ENCODE results near the gene DTX1.

DTX1 gene

DNA sequence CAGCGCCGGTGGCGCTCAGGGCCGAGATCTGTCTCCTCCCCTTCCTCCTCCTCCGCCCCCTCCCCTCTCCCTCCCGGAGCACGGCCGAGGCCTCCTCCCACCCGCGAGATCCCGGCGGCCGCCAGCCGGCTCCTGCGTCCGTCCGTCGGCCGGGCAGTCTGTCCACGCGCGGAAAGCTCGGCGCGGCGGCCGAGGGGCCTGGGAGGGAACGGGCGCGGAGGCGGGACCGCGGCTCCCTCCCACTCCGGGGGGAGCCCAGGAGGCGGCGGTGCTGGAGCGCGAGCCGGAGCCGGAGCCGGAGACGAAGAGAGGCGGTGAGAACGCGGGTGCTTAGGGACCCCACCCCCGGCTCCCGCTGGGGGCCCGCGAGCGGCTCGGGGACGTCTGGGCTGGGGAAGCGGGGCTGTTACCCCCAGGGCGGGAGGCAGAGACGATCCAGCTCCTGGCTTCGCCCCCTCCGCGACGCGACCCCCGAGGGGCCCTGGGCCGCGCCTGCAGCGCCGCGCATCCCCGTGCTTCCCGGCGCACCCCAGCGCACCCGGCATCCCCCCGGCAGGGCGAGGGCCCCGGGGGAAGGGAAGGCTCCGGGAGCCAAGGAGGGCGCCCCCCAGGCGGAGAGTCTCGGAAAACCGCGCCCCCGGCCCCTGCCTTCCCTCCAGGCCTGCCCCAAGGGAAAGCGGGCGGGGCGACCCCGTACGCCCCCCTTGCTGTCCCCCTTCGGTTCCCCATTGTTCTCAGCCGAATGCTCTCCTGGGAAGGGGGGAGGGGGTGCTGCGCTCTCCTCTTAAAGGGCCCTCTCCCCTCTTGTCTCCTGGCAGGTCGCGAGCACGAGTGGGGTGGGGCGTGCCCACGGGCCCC, at the start of gene DTX1:
TSS of gene DTX1 (plus strand) at position 100 of the 858 bp plus-strand sequence. CDS start 1,463 bp downstream, outside the sequence.
- DNase-seq, result no peak

- DNase-seq, result no peak
These were observed 49.4 kb upstream of the DTX1 start for GRCh38 chr12:113007166-113007565.

- no peak for DNase-seq
These were observed 45.8 kb upstream of the DTX1 start for GRCh38 chr12:113010701-113011100.

GRCh38 chr12:113014565-113014964, 42.0 kb upstream of the DTX1 start:
- no peak for DNase-seq

DNA sequence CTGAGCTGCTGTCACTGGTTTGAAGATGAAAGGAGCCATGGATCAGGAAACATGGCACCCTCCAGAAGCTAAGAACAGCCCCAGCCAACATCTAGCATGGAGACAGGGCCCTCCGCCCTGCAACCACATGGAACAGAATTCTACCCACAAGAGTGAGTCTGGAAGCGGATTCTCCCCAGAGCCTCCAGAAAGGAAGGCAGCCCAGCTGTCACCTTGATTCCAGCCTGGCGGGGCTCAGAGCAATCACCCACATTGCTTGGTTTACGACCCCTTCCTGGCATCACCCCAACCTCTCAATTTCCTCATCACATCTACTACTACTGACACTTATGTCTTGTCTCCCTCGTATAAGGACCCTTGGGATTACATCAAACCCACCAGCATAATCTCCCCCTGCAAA, 39.7 kb upstream of the DTX1 start:
- no peak for DNase-seq

GRCh38 chr12:113019025-113019424, 37.5 kb upstream of the DTX1 start:
- DNase-seq, result no peak

- DNase-seq, result no peak
These were observed 35.0 kb upstream of the DTX1 start for GRCh38 chr12:113021500-113021899.

- DNase-seq, result no peak
These were observed 33.8 kb upstream of the DTX1 start for GRCh38 chr12:113022563-113023297.

GRCh38 chr12:113027726-113028125, 28.8 kb upstream of the DTX1 start:
- no peak for DNase-seq

DNA sequence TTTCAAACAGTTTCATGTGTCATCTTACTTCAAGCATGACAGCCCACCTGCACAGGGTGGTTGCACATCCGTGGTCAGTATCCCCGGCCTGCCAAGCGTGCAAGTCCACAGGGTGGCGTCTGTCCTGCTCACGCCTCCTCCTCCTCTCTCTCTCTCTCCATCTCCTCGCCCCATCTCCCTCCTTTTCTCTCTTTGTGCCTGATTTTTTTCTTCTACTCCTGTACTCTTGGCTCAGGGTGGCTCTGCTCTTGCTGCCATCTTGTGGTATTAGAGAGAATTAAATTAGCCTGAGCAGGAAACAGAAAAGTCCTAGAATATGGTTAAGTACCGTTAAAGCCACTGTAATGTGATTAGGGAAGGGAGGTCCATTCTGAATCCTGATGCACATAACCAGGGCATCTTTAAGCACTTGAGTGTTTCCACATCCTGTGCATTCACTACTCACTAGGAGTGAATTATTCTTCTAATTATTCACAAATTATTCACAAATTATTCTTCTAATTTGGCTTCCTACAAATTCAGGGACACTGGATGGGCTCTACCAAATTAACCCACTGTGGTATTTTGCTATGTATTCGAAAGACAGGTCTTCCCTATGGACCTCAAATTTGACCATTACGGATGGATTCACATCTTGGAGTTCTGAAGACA, 25.5 kb upstream of the DTX1 start:
- DNase-seq, result no peak

DNA sequence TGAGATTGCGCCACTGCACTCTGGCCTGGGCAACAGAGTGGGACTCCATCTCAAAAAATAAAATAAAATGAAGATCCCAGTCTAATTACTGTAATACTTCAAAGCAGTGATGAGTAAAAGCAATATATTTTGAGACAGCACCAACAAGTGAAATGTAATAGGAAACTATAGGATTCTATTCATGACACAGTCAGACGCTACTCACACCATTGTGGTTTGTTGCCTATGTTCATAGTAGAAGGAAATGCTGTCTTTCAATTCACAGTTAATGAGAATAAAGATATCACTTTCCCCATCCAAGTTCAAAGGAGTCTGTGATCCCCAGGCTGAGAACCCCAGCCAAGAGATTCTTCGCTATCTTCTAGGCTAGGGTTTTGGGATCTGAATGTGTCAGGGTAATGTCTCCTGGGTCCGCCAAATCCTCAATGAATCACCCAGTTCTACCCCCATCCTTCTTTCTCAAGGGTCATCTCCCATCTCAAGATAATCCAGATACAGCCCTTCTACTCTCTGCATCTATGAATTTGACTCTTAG, 16.6 kb upstream of the DTX1 start:
- no peak for DNase-seq

DNA sequence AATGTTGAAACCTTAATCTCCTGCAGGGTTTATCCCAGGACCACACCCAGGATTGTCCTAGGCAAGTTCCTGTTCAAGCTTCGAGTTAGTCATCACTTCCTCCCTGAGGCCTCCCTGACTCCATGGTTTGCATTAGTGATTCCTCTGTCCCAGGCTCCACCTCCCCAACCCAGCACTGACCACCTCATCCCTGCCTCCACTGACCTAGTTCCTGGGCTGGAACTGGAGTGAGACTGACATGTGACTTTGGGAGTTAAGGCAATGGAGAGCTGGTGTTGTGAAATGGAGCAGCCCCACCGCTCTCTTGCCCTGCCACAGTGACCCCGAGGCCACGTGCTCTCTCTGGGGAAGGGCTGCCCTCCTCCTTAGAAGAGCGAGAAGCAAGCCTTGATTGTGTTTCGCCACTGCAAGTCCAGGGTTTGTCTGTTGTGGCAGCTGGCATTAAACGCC, 15.8 kb upstream of the DTX1 start:
- DNase-seq, result no peak

GRCh38 chr12:113041560-113041959, 15.0 kb upstream of the DTX1 start:
- no peak for DNase-seq

DNA sequence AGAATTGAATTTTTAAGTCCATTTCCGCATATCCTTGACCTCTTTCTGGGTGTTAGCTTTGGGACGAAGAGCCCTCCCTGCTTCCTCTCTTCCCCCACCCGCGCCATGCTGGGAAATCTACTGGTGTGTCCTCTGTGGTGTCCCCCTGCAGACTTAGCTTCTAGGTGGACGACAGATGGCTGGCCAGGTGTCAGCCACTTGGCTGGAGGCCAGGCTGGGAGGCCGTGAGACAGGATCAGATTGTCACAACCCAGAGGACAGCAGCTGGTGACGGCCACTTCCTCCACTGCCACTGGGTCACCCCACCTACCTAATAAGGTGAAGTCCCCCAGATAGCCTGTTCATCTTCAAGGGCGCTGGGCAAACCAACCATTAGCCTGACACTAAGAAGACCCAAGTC, 13.3 kb upstream of the DTX1 start:
- DNase-seq, result no peak

DNA sequence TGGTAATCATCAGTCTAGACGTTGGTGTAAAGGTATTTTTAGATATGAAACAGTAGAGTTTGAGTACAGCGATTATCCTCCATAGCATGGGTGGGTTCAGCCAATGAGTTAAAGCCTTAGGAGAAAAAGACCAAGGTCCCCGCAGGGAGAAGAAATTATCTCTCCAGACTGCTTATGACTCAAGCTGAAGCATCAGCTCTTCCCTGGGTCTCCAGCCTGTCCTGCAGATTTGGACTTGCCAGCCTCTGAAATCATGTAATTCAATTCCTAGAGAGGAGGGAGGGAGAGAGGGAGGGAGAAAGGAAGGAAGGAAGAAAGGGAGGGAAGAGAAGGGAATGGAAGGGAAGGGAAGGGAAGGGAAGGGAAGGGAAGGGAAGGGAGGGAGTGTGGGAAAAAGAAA, 12.0 kb upstream of the DTX1 start:
- no peak for DNase-seq

DNA sequence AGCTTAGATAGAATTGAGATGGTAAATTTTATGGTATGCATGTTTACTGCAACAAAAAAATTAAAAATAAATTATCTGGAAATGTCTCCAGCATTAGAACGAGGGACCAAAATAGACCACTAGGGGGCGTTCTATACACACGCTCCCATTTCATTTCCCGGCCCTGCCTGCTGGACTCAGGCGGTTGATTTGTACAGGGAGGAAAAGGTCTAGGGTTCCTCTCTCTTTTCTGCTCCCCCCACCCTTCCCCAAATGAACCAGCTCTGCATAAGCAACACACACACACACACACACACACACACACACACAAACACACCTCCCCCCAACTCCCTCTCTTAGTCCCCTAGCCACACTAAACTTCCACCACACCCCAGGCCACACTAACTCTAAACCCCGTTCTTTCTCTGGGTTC, 7.8 kb upstream of the DTX1 start:
- no peak for DNase-seq

DNA sequence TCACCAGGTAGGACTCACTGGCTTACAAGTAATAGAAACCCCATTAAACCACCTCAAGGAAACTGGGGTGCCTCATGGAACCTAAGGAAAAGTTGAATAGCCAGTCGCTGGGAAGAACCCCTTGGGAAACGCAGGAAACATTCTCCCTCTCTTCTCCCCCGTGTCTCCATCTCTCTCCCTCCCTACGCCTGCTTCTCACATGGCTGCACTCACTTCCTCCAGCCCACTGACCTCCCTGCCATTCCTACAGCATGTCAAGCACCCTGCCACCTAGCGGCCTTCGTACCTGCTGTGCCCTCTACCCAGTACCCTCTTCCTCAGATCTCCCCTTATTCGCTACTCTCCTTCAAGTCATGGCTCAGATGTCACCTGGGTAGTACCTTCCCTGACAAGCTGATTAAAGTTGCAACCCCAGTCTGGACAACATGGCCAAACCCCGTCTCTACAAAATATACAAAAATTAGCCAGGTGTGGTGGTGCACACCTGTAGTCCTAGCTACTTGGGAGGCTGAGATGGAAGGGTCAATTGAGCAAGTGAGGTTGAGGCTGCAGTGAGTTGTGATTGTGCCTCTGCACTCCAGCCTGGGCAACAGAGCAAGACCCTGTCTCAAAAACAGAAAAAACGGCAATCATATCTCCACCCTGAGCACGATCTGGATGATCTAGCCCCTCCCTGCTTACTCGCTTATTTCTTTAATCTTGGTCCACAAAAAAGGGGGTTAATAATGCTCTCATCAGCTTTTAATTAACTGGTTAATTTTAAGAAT, 6.4 kb upstream of the DTX1 start:
- no peak for DNase-seq

DNA sequence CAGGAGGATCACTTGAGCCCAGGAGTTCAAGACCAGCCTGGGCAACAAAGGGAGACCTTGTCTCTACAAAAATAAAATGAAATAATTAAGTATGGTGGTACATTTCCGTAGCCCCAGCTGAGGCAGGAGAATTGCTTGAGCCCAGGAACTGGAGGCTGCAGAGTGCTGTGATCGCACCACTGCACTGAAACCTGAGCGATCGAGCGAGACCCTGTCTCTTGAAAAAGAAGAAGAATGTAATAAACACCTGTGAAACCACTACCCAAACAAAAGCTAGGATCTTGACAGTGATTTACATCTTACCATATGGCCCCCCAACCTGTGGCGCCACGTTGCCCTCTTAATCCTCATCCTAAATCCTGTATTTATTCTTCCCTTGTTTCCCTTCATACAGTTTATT, 5.7 kb upstream of the DTX1 start:
- DNase-seq, result no peak

- no peak for DNase-seq
These were observed 4.8 kb upstream of the DTX1 start for GRCh38 chr12:113051759-113052158.

- no peak for DNase-seq
These were observed 4.2 kb upstream of the DTX1 start for GRCh38 chr12:113052326-113052725.

GRCh38 chr12:113054948-113055486, 1.5 kb upstream of the DTX1 start:
- DNase-seq, result no peak
